ENCODE results near the gene COL5A1. TPM values are rescaled to one million over a fixed set of nuclear protein-coding genes. Genes with fewer than 3 reads are reported as not detected.

The COL5A1 gene
- total RNA-seq, 1 experiment from 2014 or later, result 10.6 TPM

GRCh38 chr9:134716067-134716466, 74.5 kb downstream of the COL5A1 start:
- no peaks in the 10 kb centered on the region for H3K9me2 ChIP-seq (replicated peaks; ENCODE audit: low read length)
- ChIA-PET CTCF (no interaction called here), POLR2A (ENCODE audit: unreplicated experiment) (no interaction called here)
- H3K9ac ChIP-seq (ENCODE audit: low read length), result no peak overlapping the region
- intact Hi-C loops (cut with micrococcal nuclease), result no loop called here
- DNase-seq, result no peak
- H3K36me3 ChIP-seq (ENCODE audit: low read depth, low read length), result no peaks in the 10 kb centered on the region
- ATAC-seq, result no peak
- no peaks in the 10 kb centered on the region for H3K27me3 ChIP-seq (ENCODE audit: low read length)
- H3K4me3 ChIP-seq (ENCODE audit: low read length), result no peak overlapping the region
- H3F3A ChIP-seq (ENCODE audit: low read length, unreplicated experiment), result no peaks in the 10 kb centered on the region
- H2AFZ ChIP-seq (ENCODE audit: low read length), result no peak overlapping the region
- H3K27ac ChIP-seq (ENCODE audit: low read length), result no peak overlapping the region
- no peaks in the 10 kb centered on the region for H4K20me1 ChIP-seq (ENCODE audit: low read length)
- no peaks in the 10 kb centered on the region for H3K4me1 ChIP-seq (ENCODE audit: insufficient read depth, low read length)
- no peak overlapping the region for H3K4me2 ChIP-seq (ENCODE audit: low read length)
- H3K9me3 ChIP-seq (ENCODE audit: low read length), result no peaks in the 10 kb centered on the region
- BruUV-seq (replicated peaks), result no TSS peak
- H3K79me2 ChIP-seq (ENCODE audit: low read length), result no peaks in the 10 kb centered on the region
- TF ChIP-seq EZH2phosphoT487 (IDR thresholded peaks at IDR 0.05; ENCODE audit: borderline replicate concordance, low read length) (no peak), EZH2 (IDR thresholded peaks at IDR 0.05; ENCODE audit: low read length, unreplicated experiment) (no peak), CTCF (conservative IDR thresholded peaks at IDR 0.05; ENCODE audit: low read depth, low read length) (no peak)

- BruUV-seq (replicated peaks), result no TSS peak
- Histone ChIP-seq H3K9me2 (replicated peaks; ENCODE audit: low read length) (no peaks in the 10 kb centered on the region), H3K9me3 (ENCODE audit: low read length) (no peaks in the 10 kb centered on the region), H3F3A (ENCODE audit: low read length, unreplicated experiment) (no peaks in the 10 kb centered on the region), H3K4me1 (ENCODE audit: insufficient read depth, low read length) (no peaks in the 10 kb centered on the region), H3K79me2 (ENCODE audit: low read length) (no peaks in the 10 kb centered on the region), H4K20me1 (ENCODE audit: low read length) (no peaks in the 10 kb centered on the region), H3K27ac (ENCODE audit: low read length) (no peak overlapping the region), H2AFZ (ENCODE audit: low read length) (no peak overlapping the region), H3K4me2 (ENCODE audit: low read length) (no peak overlapping the region), H3K4me3 (ENCODE audit: low read length) (no peak overlapping the region), H3K27me3 (ENCODE audit: low read length) (no peaks in the 10 kb centered on the region), H3K9ac (ENCODE audit: low read length) (no peak overlapping the region), H3K36me3 (ENCODE audit: low read depth, low read length) (no peaks in the 10 kb centered on the region)
- POLR2A ChIA-PET (ENCODE audit: unreplicated experiment), result no interaction called here
- intact Hi-C loops (cut with micrococcal nuclease), result no loop called here
- TF ChIP-seq EZH2 (IDR thresholded peaks at IDR 0.05; ENCODE audit: low read length, unreplicated experiment), result no peak
- TF ChIP-seq CTCF (conservative IDR thresholded peaks at IDR 0.05; ENCODE audit: low read depth, low read length), result no peak
- no peak for TF ChIP-seq EZH2phosphoT487 (IDR thresholded peaks at IDR 0.05; ENCODE audit: borderline replicate concordance, low read length)
- ATAC-seq (no peak), DNase-seq (no peak)
- CTCF ChIA-PET, result no interaction called here
These were observed 75.5 kb downstream of the COL5A1 start for GRCh38 chr9:134717056-134717455.

GRCh38 chr9:134717924-134718645, 76.5 kb downstream of the COL5A1 start:
- Histone ChIP-seq H3K9me3 (ENCODE audit: low read length) (no peaks in the 10 kb centered on the region), H3K27ac (ENCODE audit: low read length) (no peak overlapping the region), H2AFZ (ENCODE audit: low read length) (no peak overlapping the region), H3K9me2 (replicated peaks; ENCODE audit: low read length) (no peaks in the 10 kb centered on the region), H3K79me2 (ENCODE audit: low read length) (no peaks in the 10 kb centered on the region), H3K4me1 (ENCODE audit: insufficient read depth, low read length) (no peaks in the 10 kb centered on the region), H3K9ac (ENCODE audit: low read length) (no peak overlapping the region), H3K27me3 (ENCODE audit: low read length) (no peaks in the 10 kb centered on the region), H3F3A (ENCODE audit: low read length, unreplicated experiment) (no peaks in the 10 kb centered on the region), H4K20me1 (ENCODE audit: low read length) (no peaks in the 10 kb centered on the region), H3K36me3 (ENCODE audit: low read depth, low read length) (no peaks in the 10 kb centered on the region), H3K4me2 (ENCODE audit: low read length) (no peak overlapping the region), H3K4me3 (ENCODE audit: low read length) (no peak overlapping the region)
- no TSS peak for BruUV-seq (replicated peaks)
- intact Hi-C loops (cut with micrococcal nuclease), result no loop called here
- ATAC-seq, result no peak
- ChIA-PET CTCF (no interaction called here), POLR2A (ENCODE audit: unreplicated experiment) (no interaction called here)
- no peak for DNase-seq
- TF ChIP-seq CTCF (conservative IDR thresholded peaks at IDR 0.05; ENCODE audit: low read depth, low read length) (no peak), EZH2 (IDR thresholded peaks at IDR 0.05; ENCODE audit: low read length, unreplicated experiment) (no peak), EZH2phosphoT487 (IDR thresholded peaks at IDR 0.05; ENCODE audit: borderline replicate concordance, low read length) (no peak)
